Lower leg skin (tissue), 3 donors: Measurements from ENCODE around the gene SNX25.
"Not testable (repeated sequence)": the region's sequence is repeated elsewhere in the genome, so short reads cannot be mapped to it uniquely, and the experiment has no call there.

ENCODE experiments used
- CTCF ChIP-seq, 3 donors: fragments of 450-650 bp; IDR thresholded peaks; one replicate each; pipeline ENCODE4 v1.5.1; 2016; ENCODE audit warnings: antibody characterized with exemption in 3 of 3, mild to moderate bottlenecking in 3 of 3, moderate library complexity in 2 of 3
- POLR2A ChIP-seq, 2 donors: fragments of 450-650 bp; IDR thresholded peaks; one replicate each; pipeline ENCODE4 v1.6.1; 2016 to 2017; ENCODE audit warnings: antibody characterized with exemption in 2 of 2, mild to moderate bottlenecking in 1 of 2, moderate library complexity in 1 of 2

GRCh38 chr4:185205073-185205472 lies 4.3 kb upstream of the SNX25 start:
- not testable (repeated sequence) for TF ChIP-seq POLR2A, CTCF (IDR thresholded peaks at IDR 0.05)
